ENCODE data around the gene LMF1.

DNA sequence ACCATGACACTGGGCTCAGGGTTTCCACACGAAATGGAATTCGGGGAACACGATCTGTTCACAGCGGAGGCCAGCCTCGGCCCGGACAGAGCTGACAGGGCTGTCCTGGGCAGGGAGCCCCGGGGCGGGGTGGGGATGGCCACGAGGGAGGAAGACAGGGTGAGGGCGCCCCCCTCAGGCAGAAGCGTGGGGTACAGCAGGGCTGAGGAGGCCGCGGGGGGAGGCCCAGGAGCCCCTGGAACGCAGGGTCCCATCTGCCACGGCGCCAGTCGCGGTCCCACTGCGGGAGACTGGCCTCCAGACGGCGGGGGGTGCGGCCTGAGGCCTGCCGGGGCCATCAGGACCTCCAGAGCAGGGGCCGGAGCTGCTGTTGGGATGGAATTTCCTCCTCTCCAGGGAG is 75.9 kb downstream of the LMF1 start:
- TF ChIP-seq, protein P1, sequence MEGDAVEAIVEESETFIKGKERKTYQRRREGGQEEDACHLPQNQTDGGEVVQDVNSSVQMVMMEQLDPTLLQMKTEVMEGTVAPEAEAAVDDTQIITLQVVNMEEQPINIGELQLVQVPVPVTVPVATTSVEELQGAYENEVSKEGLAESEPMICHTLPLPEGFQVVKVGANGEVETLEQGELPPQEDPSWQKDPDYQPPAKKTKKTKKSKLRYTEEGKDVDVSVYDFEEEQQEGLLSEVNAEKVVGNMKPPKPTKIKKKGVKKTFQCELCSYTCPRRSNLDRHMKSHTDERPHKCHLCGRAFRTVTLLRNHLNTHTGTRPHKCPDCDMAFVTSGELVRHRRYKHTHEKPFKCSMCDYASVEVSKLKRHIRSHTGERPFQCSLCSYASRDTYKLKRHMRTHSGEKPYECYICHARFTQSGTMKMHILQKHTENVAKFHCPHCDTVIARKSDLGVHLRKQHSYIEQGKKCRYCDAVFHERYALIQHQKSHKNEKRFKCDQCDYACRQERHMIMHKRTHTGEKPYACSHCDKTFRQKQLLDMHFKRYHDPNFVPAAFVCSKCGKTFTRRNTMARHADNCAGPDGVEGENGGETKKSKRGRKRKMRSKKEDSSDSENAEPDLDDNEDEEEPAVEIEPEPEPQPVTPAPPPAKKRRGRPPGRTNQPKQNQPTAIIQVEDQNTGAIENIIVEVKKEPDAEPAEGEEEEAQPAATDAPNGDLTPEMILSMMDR (IDR thresholded peaks at IDR 0.05; ENCODE audit: control extremely low read depth in 1 of 3, insufficient read depth in 1 of 3, low read depth in 1 of 3, low read length in 3 of 3): peak; percentile 61 to 66 (median 64); a peak in 3 of 4 replicates
- TF ChIP-seq EZH2 (IDR thresholded peaks at IDR 0.05; ENCODE audit: low read depth, low read length, severe bottlenecking) (no peak), EGR1 (IDR thresholded peaks at IDR 0.05; ENCODE audit: borderline replicate concordance, low read depth, low read length) (no peak), SIRT6 (IDR thresholded peaks at IDR 0.05; ENCODE audit: low read length) (no peak), POLR2A (IDR thresholded peaks at IDR 0.05; ENCODE audit: control extremely low read depth in 1 of 2, low read depth in 2 of 2, low read length in 2 of 2) (no peak), JUN (IDR thresholded peaks at IDR 0.05; ENCODE audit: low read depth, low read length) (no peak), POLR2AphosphoS5 (IDR thresholded peaks at IDR 0.05; ENCODE audit: low read depth, low read length) (no peak), RNF2 (IDR thresholded peaks at IDR 0.05; ENCODE audit: borderline replicate concordance, low read depth, low read length, missing control alignments, poor library complexity, severe bottlenecking) (no peak), TCF12 (IDR thresholded peaks at IDR 0.05; ENCODE audit: low read depth, low read length) (no peak), SIN3A (conservative IDR thresholded peaks at IDR 0.05 in 1 of 2, IDR thresholded peaks at IDR 0.05 in 1 of 2; ENCODE audit: low read depth in 1 of 2, low read length in 2 of 2) (no peak), GABPA (IDR thresholded peaks at IDR 0.05; ENCODE audit: borderline replicate concordance, insufficient read depth, low read length) (no peak; the same call in 1 of the 2 replicates), KDM5A (IDR thresholded peaks at IDR 0.05; ENCODE audit: low read length) (no peak)
- TF ChIP-seq, protein P2, sequence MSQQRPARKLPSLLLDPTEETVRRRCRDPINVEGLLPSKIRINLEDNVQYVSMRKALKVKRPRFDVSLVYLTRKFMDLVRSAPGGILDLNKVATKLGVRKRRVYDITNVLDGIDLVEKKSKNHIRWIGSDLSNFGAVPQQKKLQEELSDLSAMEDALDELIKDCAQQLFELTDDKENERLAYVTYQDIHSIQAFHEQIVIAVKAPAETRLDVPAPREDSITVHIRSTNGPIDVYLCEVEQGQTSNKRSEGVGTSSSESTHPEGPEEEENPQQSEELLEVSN (IDR thresholded peaks at IDR 0.05): no peak

All from H1 (cell line).